Forelimb muscle (tissue), 1 donor: ENCODE measurements around the gene RCAN3. TPM values are rescaled to one million over a fixed set of nuclear protein-coding genes. Genes with fewer than 3 reads are reported as not detected.
"Not testable (repeated sequence)": the region's sequence is repeated elsewhere in the genome, so short reads cannot be mapped to it uniquely, and the experiment has no call there.

Experiments
- DNase-seq: peaks from one replicate; pipeline ENCODE4 v3.0.0-alpha.2; 2013; ENCODE audit warnings: low read depth
- polyA plus RNA-seq: library from polyadenylated mRNA; unstranded; fragments of 120-200 nt; gene quantifications from one replicate; pipeline ENCODE4 v1.2.1, GENCODE V29; 2013; ENCODE audit not compliant: insufficient read length

The RCAN3 gene
- polyA plus RNA-seq, 1 donor = 1.8 TPM

GRCh38 chr1:24486331-24487065 is 16.1 kb upstream of the RCAN3 start:
- DNase-seq = no peak

GRCh38 chr1:24487455-24487854 is 15.2 kb upstream of the RCAN3 start:
- DNase-seq = no peak

DNA sequence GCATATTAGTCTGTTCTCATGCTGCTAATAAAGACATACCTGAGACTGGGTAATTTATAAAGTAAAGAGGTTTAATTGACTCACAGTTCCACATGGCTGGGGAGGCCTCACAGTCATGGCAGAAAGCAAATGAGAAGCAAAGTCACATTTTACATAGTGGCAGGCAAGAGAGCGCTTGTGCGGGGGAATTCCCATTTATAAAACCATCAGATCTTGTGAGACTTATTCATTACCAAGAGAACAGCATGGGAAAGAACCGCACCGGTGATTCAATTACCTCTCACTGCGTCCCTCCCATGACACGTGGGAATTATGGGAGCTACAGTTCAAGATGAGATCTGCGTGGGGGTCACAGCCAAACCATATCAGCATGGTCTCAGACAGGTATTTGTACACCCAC is 14.5 kb upstream of the RCAN3 start:
- not testable (repeated sequence) for DNase-seq

GRCh38 chr1:24489674-24490073 is 13.0 kb upstream of the RCAN3 start:
- DNase-seq = no peak

DNA sequence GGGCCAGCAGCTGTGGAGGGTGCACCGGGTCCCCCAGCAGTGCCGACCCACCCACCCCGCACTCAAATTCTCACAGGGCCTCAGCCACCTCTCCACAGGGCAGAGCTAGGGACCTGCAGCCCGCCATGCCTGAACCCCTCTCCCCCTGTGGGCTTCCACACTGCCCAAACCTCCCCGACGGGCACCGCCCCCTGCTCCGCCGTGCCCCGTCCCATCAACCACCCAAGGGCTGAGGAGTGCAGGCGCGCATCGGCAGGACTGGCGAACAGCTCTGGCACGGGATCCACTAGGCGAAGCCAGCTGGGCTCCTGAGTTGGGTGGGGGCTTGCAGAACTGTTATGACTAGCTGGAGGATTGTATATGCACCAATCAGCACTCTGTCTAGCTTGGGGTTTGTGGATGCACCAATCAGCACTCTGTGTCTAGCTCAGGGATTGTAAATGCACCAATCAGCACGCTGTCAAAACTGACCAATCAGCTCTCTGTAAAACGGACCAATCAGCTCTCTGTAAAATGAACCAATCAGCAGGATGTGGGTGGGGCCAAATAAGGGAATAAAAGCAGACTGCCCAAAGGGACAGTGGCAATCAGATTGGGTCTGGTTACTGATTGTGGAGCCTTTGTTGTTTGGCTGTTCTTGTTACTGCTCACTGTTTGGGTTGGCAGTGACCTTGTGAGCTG is 12.4 kb upstream of the RCAN3 start:
- no peak for DNase-seq

DNA sequence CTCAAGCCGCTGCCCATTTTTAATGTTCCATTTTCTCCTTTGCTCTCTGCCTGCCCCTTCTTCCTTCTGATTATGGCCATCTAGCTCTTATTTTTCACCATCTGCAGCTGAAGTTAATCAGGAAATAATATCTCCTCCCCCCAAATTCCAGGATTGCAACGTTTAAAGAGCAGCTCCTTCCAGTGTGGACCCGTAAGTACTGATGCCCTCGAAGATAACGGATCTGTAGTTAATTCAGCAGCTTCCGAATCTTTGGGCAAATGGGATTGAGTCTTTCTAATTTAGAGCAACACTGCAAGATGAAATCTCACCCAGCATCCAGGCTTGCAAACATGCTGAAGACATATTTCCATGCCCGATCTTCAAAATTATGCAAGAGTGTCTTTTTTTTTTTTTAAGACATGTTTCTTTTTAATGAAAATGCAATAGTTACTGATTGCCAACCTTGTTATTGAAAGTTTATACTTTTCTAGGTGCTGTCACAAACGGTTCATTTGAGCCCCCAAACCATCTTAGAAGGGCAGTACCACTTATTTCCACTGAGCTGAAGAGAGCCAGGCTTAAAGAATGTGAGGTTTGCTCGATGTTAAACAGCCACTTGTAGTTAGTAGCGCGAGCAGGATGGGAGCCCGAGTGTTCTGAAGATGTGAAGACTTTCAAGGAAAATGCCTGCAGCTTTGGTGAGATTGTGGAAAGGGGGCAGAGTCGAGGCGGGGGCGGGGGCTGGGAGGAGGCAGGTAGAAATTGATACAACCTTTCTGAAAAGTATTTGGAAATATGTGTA is 10.9 kb upstream of the RCAN3 start:
- DNase-seq = no peak

DNA sequence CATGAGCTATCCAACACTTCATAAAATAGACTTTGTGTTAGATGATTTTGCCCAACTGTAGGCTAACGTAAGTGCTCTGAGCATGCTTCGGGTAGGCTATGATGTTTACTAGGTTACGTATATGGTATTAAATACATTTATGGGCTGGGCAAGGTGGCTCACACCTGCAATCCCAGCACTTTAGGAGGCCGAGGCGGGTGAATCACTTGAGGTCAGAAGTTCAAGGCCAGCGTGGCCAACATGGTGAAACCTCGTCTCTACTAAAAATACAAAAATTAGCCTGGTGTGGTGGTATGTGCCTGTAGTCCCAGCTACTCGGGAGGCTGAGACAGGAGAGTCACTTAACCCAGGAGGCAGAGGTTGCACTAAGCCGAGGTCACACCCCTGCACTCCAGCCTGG is 9.7 kb upstream of the RCAN3 start:
- not testable (repeated sequence) for DNase-seq

DNA sequence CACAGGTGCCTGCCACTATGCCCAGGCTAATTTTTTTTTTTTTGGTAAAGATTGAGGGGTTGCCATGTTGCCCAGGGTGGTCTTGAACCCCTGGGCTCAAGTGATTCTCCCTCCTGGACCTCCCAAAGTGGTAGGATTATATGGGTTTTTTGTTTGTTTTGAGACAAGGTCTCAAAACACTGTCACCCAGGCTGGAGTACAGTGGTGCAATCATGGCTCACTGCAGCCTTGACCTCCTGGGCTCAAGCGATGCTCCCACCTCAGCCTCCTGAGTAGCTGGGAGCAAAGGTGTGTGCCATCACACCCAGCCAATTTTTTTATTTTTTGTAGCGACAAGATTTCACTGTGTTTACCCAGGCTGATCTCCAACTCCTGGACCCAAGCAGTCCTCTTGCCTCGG is 8.9 kb upstream of the RCAN3 start:
- no peak for DNase-seq

DNA sequence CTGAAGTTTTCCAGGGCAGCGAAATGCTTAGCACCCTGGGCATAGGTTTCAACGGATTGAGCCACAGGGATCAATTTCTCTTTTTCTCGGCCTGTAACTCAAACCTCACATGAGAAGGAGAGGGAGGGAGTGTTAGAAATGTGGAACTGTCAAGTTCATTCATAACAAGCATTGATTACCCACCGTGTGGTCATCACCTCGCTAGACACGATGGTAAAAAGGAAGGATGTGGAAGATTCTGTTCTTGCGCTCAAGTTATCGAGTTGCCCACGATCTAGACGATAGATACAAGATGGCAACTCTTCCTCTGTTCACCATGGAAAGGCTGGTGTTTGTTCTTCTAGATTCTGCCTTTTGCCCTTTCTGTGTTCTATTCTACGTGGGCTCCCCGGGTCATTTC is 4.0 kb upstream of the RCAN3 start:
- DNase-seq = no peak

- no peak for DNase-seq
Measured at GRCh38 chr1:24500448-24501048, 2.1 kb upstream of the RCAN3 start.

GRCh38 chr1:24501371-24502064 is 1.1 kb upstream of the RCAN3 start:
- DNase-seq = no peak

- DNase-seq = no peak
Measured at GRCh38 chr1:24502065-24502708, 449 bp upstream of the RCAN3 start.

DNA sequence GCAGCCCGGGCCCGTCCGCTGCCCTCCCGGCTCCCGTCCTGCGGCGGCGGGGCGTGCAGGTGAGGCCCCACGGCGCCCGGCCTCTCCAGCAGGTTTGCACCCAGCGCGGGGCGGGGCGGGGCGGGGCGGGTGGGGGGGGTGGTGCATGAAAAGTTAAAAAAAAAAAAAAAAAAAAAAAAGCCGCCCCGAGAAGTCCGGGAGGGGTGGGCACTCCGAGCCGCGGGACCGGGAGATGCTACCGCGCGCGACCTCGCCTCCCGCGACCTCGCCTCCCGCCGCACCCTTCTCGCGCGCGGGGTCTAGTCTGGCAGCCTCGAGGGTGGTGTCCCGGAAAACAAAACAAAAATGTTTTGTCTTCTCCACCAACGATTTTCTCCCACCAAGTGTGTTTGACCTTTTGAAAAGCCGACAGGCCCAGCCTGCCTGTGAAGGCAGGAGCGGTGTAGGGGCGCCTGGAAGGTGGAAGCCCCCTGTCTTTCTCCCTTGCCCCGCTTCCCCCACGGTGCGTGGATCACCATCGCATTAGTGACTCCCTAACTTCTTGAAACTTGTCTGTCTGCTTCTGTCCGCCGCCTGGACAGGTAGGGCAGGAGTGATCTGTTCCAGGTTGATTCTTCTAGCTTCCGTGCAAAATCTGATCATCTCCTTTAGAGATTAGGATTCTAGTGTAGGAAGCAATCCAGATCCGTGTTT is 569 bp downstream of the RCAN3 start:
- no peak for DNase-seq

GRCh38 chr1:24503870-24504523 is 1.4 kb downstream of the RCAN3 start:
- no peak for DNase-seq

GRCh38 chr1:24504560-24504959 is 1.9 kb downstream of the RCAN3 start:
- DNase-seq = no peak

DNA sequence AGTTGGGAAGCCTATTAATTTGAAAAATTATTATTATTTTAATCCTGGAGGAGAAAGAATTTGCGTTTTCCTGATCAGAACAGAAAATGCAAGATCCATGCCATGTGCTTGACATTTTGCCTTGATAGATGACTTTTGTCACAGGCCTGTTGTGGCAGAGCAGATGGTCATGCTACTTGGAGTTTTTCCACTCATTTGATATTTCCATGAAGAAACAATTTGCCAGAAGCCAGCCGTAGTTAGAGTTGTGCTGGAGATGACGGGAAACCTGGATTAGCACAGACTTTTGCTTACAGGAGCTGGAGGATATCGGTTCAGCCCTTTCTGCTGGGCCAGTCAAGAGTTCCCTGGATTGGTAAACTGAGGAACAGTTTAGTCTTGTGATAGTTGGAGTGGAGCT is 3.2 kb downstream of the RCAN3 start:
- DNase-seq = no peak

GRCh38 chr1:24506691-24507381 is 4.2 kb downstream of the RCAN3 start:
- no peak for DNase-seq

DNA sequence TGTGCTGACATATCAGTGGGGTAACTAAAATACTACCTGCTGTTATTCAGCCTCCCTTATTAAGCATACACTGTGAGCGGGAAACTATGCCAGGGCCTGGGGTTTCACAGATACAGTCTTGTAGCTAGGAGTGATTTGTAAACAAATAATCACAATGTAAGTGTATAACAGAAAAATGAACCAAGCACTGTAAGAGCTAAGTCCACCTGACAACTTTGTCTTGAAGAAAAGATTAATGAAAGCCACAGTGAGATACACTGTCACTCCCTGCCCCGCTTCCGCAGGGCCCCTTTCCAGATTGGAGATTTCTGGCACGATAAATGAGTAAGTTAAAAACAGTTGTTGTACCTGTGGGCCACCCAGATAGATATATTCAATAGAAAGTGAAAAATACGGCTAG is 4.8 kb downstream of the RCAN3 start:
- DNase-seq = no peak

GRCh38 chr1:24508911-24509310 is 6.3 kb downstream of the RCAN3 start:
- no peak for DNase-seq
